ENCODE measurements around the gene BIK.

Gene BIK

DNA sequence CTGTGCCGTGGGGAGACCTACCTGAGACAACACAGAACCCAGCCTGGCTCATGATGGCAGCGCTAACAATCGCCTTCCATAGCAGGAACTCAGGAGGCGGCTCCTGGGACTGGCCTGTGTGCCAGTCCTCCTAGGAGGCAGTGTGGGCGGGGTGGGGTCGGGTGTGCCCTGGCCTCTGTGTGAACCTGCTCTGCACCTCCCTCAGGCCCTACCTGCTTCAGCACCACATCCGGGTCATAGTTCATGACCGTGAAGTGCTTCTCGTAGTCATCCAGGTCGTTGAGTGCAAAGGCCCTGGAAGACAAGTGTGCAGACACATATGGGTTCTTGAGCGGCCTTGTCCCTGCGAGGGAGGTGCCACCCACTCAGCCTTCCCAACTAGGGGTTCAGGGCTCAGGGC is 61.1 kb downstream of the BIK start:
- TF ChIP-seq, protein P1, sequence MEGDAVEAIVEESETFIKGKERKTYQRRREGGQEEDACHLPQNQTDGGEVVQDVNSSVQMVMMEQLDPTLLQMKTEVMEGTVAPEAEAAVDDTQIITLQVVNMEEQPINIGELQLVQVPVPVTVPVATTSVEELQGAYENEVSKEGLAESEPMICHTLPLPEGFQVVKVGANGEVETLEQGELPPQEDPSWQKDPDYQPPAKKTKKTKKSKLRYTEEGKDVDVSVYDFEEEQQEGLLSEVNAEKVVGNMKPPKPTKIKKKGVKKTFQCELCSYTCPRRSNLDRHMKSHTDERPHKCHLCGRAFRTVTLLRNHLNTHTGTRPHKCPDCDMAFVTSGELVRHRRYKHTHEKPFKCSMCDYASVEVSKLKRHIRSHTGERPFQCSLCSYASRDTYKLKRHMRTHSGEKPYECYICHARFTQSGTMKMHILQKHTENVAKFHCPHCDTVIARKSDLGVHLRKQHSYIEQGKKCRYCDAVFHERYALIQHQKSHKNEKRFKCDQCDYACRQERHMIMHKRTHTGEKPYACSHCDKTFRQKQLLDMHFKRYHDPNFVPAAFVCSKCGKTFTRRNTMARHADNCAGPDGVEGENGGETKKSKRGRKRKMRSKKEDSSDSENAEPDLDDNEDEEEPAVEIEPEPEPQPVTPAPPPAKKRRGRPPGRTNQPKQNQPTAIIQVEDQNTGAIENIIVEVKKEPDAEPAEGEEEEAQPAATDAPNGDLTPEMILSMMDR (IDR thresholded peaks at IDR 0.05; ENCODE audit: low read depth, low read length) = no peak
- no peak overlapping the region for H3K4me3 ChIP-seq (ENCODE audit: low read depth, low read length)

DNA sequence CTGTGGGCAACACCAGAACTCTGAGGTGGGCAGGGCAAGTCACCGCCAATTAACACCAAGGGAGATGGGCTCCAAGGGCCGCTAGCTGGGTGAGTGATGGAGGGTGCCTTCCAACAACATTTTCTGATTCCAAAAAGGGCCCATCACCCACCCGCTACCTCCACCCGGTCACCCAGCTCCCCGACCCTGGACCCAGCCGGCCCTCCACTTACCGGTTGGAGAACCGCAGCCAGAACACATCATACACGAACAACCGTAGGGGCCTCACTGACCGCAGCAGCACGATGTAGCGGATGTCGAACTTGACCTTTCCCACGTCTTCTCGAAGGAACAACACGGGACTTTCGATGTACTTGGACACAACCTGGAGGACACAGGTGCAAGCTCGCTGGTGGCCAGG is 61.6 kb downstream of the BIK start:
- TF ChIP-seq, protein P1 (IDR thresholded peaks at IDR 0.05; ENCODE audit: low read depth, low read length) = no peak
- no peak overlapping the region for H3K4me3 ChIP-seq (ENCODE audit: low read depth, low read length)

DNA sequence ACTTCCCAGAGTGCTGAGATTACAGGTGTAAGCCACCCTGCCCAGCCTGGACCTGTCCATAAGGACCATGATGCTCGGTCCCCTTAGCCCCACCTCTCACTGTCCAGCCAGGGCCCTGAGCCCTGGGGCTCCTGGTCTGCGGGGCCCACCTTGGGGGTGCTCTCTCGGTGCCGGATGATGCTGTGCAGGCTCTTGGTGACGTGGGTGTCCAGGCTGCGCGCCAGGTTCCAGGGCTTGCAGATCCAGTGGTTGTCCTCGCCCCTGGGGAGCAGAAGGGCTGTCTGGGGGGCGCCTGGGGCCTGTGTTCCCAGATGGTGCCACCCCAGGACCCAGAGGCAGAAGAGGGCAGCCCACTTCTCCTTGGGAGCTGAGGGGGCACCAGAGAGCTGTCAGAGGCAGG is 63.0 kb downstream of the BIK start:
- TF ChIP-seq, protein P1 (IDR thresholded peaks at IDR 0.05; ENCODE audit: low read depth, low read length) = no peak

DNA sequence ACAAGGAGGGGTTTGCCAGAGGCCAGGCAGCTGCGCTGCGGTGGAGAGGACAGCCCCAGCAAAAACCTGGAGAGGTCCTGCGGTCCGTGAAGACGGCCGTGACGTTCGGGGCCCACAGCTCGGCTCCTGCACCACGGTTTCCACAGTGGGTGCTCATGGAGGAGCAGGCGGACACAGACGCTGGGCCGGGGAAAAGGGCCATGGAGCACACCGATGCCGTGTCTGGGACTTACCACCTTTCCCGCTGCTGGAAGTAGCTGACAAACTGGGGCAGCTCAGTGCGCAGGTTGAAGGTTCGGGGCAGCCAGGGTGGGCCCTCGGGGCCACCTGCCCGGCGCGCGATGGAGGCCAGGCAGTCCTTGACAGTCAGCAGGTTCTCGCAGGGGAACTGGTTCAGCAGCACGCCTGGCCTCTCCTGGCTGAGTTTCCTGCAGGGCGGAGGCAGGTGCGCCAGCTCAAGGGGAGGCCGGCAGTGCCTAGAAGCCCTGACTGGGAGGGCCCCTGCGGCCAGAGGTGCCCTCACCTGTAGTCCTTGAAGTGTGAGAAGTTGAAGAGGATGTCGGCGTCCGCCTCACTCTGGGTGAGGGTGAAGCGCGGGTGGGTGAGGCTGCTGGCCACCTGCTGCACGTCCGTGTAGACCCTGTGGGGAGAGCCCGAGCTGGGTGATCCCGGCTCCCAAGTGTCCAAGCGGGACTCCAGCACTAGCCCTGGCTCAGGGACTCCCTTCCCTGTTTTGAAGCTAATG is 63.6 kb downstream of the BIK start:
- TF ChIP-seq, protein P1 (IDR thresholded peaks at IDR 0.05; ENCODE audit: low read depth, low read length) = no peak
- H3K4me3 ChIP-seq (ENCODE audit: low read depth, low read length) = no peak overlapping the region

More for the DNA sequence above, 63.0 kb downstream of the BIK start:
- no peak overlapping the region for H3K4me3 ChIP-seq (ENCODE audit: low read depth, low read length)

DNA sequence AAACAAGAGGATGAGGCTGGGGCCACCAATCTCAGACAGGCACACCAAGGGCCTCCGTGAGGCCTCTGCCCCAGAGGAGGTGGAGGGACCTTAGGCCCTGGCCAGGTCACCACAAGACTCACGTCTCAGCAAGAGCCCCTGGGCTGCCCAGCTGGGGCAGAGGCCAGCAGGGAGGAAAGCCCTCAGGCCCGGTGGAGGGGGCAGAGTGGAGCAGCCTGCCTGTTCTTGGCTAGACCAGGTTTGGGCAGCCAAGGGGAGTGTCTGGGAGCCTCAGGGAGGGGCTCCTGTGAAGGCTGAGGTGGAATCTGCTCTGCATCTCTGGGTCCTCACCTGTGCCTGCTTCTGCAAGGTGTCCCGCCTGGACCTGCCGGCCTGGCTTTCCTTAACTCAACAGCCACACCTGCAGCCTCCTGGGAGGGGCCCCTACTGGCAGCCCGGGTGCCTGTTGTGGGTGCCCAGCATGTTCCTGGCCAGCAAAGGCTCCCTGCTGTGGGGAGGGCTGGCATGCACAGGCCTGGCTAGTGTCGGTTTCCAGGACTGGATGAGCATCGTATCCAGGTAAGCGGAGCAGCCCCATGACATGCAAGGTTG is 64.5 kb downstream of the BIK start:
- no peak overlapping the region for H3K4me3 ChIP-seq (ENCODE audit: low read depth, low read length)
- TF ChIP-seq, protein P1 (IDR thresholded peaks at IDR 0.05; ENCODE audit: low read depth, low read length) = no peak

DNA sequence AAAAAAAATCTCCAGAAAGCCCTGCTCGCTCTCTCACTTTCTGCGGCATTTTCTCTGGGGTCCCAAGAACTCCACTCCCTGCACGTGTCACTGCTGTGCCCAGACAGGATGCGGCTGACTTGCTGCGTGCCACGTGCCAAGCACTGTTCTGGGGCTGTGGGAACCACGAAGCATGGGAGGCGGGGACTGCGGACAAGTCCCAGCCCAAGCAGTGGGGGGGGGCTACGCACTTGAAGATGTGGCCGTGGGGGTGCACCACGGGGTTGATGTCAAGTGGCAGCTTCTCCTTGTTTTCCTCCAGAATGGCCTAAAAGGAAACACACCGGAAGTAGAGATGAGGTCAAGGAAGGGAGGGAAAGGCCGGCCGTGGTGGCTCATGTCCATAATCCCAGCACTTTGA is 65.5 kb downstream of the BIK start:
- TF ChIP-seq, protein P1 (IDR thresholded peaks at IDR 0.05; ENCODE audit: low read depth, low read length) = no peak

DNA sequence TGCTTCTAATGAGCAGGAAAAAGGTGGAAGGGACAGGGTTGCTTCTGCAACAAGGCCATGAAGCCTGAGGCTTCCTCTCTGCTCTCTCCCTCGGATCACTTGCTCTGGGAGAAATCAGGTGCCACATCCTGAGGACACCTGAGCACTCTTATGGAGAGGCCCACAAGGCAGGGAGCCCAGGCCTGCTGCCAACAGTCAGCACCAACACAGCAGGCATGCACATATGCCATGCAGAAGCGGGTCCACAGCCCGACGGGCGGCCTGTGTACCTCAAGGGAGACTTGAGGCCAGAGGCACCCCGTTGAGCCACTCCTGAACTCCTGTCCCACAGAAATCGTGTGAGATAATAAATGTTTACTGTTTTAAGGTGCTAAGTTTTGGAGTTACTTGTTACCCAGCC is 66.9 kb downstream of the BIK start:
- H3K4me3 ChIP-seq (ENCODE audit: low read depth, low read length) = no peak overlapping the region
- TF ChIP-seq, protein P1 (IDR thresholded peaks at IDR 0.05; ENCODE audit: low read depth, low read length) = no peak

More for the DNA sequence above, 65.5 kb downstream of the BIK start:
- H3K4me3 ChIP-seq (ENCODE audit: low read depth, low read length) = no peak overlapping the region
